Stimulated activated CD8-positive, alpha-beta memory T cell treated with anti-CD3 and anti-CD28 coated beads, Interleukin-15, amount 100 ng/mL, for 24 hours (primary cell): Measurements from ENCODE around the gene ZMYND15.

Experiments
- DNase-seq: peaks from one replicate; pipeline ENCODE4 v3.0.0-alpha.2; 2020; ENCODE audit warnings: low read depth

ZMYND15 gene

DNA sequence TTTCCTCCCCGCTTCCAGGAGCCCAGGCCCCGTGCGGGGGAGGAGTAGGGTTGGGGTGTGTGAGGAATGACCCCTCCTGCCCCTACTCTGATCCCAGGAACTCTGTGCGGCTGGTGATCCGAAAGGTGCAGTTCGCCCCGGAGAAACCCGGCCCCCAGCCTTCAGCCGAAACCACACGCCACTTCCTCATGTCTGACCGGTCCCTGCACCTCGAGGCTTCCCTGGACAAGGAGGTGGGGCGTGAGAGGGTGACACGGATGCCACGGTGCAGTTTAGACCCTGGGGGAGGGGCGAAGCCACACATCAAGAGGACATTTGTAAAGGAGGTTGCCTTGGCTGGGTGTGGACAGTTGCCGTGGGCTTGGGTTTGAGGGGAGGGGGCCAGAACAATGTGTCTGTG is 21.8 kb upstream of the ZMYND15 start:
- DNase-seq, result no peak

DNA sequence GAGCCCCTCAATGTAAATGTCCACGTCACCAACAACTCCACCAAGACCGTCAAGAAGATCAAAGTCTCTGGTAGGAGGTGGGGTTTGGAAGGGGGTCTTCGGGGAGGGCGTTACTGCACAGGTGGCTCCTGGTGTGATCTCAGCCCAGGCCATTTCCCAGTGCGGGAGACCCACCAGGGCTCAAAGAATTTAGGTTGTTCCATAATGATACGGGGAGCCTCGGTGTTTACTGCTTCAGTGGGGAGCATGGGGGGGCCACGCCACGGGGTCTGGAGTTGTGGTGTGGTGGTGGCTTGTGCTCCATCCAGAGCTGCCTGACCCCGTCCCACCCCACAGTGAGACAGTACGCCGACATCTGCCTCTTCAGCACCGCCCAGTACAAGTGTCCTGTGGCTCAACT is 21.4 kb upstream of the ZMYND15 start:
- DNase-seq, result no peak

DNA sequence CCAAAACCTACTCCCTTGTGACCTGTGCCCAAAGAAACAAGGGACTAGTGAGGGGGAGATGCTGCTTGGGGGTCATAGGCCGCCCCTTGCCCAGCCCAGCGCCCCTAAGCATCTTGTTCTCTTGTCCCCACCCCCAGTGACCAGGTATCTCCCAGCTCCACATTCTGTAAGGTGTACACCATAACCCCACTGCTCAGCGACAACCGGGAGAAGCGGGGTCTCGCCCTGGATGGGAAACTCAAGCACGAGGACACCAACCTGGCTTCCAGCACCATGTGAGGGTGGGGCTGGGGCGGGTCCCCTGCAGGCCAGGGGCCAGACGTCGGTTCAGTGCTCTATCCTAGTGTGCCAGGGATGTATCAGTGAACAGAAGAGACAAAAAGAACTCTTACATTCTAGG is 20.5 kb upstream of the ZMYND15 start:
- no peak for DNase-seq

DNA sequence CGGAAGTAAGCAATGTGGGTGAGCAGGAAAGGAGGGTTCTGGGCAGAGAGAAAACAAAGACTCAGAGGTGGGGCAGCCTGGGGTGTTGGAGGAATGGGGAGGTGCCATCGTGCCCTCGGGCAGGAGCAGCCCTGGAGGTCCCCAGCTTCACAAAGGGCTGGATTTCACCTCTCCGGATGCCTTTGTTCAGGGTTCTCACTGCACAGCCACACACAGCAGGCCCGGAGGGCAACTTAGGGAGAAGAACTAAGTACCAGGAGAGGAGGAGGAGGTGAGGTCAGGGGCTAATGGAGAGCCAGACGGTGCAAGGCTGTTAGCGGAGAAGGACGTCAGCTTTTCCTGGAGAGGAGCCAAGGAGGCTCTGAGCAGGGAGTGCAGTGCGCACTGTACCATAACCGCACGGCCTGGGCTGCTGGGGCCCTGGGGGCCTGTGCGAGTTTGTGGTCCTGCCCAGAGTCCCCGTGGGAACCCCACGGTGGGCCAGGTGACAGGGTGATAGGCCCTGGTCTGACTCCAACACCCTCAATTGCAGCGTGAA is 19.9 kb upstream of the ZMYND15 start:
- DNase-seq, result no peak

DNA sequence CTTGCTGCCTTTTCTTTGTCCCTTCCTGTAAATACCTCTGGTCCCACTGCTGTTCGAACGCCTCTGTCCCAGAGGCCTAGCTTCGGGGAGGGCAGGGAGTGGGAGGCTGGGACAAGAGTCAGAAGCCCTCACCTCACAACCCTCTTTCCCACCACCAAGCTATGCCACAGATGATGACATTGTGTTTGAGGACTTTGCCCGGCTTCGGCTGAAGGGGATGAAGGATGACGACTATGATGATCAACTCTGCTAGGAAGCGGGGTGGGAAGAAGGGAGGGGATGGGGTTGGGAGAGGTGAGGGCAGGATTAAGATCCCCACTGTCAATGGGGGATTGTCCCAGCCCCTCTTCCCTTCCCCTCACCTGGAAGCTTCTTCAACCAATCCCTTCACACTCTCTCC is 18.8 kb upstream of the ZMYND15 start:
- DNase-seq, result no peak

DNA sequence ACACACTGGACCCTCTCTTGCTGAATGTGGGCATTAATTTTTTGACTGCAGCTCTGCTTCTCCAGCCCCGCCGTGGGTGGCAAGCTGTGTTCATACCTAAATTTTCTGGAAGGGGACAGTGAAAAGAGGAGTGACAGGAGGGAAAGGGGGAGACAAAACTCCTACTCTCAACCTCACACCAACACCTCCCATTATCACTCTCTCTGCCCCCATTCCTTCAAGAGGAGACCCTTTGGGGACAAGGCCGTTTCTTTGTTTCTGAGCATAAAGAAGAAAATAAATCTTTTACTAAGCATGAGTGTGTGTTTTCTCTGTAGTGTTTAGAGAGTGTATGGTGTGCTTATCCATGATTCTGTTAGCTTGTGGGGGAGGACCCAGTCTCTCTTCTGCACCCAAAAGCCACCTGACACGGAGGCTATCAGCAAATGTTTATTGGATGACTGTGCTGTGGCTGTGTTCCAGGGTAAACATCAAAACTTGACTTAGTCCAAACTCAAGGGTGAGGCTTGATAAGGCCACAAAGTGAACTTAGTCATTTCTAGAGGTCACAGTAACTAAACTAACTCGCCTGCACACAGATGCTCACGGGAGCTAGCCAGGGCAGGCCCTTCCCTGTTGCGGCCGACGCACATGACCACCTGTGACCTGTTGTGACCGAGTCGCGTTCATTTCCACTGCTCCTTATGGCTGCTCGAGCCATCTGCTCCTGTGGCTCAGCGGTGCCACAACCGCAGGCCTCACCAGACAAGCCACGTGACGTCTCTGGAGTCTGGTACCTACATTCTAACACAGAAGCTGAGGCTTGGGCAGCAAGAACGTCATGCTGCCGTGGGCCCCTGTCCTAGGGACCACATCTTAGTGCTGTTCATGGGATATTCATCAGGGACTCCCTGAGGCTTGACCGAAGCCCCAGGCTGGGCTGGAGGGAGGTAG is 18.2 kb upstream of the ZMYND15 start:
- no peak for DNase-seq

DNA sequence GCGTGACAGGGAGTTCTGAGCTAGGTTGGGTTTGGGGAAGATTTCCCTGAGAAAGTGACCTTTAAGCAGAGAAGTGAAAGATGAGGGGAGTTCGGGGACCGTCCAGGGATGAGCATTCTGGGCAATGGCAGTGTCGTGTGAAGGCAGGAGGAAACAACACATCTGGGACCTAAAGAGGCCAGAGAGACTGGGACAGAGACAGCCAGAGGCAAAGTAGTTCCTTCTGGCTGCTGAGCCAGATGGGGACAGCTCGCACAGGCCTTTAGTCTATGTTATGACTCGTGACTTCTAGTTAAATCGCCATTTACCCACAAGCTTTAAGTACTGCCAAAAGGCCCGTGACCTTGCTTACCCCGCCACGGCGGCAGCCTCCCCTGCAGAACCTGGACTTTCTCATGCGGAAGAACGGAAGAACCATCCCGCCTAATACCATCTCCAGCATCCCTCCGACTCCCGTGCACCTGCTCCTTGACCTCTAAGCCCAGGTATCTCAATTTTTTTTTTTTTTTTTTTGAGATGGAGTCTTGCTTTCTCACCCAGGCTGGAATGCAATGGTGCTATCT is 16.9 kb upstream of the ZMYND15 start:
- no peak for DNase-seq

DNA sequence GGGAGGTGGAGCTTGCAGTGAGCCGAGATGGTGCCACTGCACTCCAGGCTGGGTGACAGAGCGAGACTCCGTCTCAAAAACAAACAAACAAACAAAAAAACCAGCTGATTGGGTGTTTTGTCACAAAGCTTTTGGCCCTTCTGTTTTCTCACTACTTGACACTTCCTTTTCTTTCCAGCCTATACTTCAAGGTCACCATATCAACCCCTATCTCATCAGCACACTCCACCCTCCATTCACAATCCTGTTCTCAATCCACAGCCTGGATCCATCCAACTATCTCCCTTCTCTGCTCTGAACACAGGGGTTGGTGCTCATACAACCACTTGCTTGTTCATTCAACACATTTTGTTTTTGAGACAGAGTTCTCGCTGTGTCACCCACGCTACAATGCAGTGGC is 15.0 kb upstream of the ZMYND15 start:
- DNase-seq, result no peak

DNA sequence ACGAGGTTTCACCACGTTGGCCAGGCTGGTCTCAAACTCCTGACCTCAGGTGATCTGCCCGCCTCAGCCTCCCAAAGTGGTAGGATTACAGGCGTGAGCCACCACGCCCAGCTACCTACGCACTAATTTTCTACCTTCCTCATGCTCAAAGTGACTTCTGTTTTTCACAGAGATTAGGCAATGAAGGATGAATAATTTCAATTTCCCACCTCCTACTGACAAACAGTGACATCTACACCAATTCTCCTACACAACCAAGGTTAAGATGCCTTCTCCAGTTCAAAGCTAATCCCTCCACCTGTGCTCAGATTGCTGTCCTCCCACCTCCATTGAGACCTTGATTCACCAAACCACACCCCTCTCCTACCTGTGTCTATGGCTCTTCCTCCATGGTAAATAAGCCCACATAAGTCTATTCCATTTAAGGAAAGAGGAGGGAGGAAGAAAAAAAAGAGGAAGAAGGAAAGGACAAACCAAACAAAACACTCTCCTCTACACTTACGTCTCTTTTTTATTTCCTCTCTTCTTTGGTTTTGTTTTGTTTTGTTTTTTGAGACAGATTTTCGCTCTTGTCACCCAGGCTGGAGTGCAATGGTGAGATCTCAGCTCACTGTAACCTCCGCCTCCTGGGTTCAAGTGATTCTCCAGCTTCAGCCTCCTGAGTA is 13.9 kb upstream of the ZMYND15 start:
- no peak for DNase-seq

DNA sequence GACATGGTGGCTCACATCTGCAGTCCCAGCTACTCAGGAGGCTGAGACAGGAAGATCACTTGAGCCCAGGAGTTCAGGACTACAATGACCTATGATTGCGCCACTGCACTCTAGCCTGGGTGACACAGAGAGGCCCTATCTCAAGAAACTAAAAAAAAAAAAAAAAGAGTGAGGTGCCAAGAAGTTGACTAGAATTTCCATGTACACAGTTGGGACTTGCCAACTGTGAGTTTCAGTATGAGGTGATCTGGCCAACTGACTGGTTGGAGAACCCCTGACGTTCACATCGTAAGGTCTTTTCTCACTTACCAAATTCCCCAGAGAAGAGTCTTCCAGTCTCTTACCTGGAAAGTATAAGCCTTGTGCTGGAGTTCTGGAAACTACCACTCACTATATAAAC is 11.5 kb upstream of the ZMYND15 start:
- no peak for DNase-seq

DNA sequence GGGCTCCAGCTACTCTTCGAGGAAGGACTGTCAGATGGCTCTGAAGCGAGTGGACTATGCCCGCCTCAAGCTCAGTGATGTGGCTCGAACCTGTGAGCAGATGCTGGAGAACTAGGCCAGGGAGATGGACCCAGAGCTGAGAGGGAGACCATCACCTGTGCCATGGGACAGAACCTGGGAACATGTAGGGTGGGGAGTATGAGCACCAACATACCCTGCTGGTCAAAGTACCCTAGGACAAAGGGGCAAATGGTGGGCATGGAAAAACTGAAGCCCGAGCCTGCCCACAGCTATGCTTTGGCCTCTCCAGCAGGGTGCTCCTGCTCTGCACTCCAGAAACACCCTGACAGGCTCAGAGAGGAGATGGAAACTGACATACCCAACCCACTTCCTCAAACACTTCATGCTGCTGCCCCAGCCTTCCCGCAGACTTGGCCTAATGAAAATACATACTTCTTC is 6.5 kb upstream of the ZMYND15 start:
- DNase-seq, result no peak

DNA sequence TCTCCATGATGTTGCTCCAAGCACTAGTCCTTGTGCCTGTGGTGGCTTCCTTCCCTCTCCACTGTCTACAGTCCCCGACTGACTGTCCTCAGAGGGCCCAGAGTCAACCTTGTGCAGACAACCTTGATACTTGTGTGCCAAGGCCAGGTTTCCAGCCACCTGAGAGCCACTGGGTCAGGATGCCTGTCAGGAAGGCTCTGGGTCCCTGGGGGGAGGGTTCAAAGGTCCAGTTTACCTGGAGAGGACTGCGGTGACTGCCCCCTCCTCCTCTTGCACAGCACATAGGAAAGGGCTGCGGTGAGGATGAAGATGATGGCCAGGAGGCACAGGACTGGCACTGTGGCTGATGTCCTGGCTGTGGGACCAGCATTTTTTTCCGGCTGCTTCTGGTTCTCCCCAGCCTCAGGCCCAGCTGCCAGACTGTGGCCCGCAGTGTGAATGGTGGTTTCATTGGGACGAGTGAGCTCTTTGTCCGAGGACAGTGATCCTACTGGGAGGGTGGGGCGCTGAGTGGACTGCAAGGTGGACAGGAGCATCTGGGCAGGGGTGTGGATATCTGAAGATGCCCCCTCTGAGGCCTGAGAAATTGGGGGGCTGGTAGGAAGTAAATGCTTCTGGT is 4.7 kb upstream of the ZMYND15 start:
- DNase-seq, result no peak

DNA sequence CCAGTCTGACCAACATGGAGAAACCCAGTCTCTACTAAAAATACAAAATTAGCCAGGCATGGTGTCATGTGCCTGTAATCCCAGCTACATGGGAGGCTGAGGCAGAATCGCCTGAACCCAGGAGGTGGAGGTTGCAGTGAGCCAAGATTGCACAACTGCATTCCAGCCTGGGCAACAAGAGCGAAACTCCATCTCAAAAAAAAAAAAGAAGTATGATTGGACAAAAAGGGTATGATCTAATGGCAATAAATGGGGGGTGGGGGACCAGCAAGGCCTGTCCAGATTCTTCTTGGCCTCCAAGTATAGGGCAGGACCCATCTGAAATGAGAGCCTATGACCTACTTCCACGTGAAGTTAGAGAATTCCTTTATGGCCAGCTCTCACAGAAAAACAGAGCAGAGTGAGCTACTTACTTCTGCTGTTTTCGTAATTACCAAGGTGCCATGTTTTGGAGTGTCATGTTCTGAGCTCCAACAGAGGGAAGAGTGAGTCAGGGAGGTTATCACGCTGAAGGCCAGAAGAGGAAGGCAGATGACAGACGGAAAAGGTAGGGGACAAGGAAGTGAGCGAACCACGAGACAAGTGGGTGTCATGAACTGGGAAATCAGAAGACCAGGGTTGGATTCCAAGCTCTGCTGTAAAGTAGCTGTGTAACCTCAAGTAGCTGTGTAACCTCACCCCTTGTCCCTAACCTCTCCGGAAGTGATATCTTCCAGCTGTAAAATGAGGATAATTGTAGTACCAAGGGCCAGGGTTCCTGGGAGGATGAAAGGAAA is 3.6 kb upstream of the ZMYND15 start:
- DNase-seq, result no peak

DNA sequence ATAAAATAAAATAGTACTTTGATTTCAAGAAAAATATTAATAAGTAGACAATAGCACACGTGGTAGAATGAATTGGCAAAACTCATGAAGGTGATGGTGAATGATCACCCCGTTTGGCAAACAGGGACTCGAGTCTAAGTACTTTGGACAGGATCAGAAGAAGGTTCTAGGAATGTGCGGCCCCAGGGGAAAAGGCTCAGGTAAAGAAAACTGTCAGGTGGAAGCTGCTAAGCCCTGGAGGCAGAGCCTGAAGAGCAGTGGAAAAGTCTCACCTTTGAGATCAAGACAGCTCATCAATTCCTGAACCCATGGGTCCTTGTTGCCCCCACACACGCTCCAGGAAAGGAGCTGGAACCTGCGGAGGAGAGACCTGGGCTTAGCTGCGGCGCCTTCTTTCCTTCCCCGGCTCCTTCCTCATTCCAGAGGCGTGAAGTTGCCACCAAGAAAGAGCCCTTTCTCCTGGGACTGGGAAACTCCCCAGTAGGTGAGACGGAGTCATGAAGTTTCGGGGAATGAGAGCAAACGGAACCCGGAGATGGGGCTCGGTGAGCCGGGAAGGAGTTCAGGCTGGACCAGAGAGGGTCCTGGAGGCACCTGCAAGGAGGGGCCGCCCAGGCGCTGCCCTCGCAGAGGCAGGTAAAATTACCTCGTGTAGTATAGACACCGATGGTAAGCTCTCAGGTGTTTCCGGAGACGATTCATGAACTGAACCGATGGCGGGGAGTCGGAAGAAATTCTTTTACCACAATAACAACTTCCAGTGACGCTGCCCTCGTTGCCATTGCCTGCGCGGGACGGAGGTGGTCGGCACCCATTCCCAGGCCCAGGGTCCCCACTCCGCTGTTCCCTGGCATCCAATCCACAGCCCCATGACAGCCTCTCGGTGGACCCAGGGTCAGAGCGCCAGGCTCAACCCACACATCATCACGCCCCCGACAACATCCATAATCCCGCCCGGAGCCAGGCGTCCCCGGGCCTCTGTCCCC is 1.2 kb upstream of the ZMYND15 start:
- DNase-seq, result no peak

DNA sequence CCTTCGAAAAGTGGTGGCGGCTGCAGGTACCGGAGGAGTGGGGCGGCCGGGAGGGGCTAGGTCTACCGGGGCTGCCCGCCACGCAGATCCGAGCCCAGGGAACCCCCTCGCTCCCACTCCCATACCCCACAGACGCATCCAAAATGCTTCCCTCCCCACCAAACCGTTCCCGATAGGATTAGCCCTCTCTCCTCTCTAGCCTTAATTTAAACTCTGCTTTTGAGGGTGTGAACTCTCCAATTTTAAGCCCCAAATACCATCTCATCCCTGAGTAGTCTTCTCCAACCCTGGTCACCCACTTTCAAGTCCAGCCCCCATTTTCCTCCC is 355 bp downstream of the ZMYND15 start:
- no peak for DNase-seq

DNA sequence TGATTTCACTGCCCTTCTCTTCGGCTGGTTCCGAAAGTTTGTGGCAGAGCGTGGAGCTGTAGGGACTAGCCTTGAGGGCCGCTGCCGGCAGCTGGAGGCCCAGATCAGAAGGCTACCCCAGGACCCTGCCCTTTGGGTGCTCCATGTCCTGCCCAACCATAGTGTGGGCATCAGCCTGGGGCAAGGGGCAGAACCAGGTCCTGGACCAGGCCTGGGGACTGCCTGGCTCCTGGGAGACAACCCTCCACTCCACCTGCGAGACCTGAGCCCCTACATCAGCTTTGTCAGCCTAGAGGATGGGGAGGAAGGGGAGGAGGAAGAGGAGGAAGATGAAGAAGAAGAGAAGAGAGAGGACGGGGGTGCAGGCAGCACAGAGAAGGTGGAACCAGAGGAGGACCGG is 951 bp downstream of the ZMYND15 start:
- DNase-seq, result no peak

DNA sequence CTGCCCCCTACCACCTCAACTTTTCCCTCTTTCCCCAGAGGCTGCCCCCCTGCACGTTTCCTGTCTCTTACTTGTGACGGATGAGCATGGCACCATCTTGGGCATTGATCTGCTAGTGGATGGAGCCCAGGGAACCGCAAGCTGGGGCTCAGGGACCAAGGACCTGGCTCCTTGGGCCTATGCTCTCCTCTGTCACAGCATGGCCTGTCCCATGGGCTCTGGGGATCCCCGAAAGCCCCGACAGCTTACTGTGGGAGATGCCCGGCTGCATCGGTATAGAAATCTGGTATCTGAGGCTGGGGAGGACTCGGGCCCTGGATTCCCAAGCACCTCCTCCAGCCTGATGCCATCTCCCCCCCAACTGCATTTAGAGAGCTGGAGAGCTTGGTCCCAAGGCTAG is 1.9 kb downstream of the ZMYND15 start:
- DNase-seq, result no peak

DNA sequence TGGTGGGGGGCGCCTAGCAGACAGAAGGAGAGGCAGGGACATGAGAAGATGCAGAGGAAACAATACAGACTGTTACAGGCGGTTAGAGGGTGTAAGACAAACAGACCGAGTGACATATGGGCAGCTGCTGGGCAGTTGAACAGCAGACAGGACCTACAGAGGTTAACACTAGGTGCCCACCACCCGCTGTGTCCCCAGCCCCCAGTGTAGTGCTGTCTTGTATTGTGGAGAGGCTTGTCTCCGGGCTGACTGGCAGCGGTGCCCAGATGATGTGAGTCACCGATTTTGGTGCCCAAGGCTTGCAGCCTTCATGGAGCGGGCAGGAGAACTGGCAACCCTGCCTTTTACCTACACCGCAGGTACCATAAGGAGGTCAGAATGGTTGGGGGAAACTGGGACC is 2.5 kb downstream of the ZMYND15 start:
- no peak for DNase-seq

DNA sequence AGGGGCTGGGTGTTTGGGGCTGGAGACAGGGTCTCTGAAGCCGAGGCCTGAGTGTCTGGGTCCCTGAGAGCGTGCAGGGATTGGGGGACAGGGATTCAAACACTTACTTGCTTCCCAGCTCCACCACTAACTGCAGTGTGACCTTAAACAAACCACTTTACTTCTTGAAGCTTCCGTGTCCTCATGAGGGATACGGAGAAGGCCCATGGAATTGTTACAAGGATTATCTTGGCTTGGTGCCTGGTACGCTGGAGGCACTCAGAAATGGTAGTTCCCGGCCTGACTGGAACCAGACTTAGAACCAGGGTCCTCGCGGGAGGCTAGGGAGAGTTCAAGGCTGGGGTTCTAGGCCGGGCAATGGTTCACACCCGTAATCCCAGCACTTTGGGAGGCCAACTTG is 3.0 kb downstream of the ZMYND15 start:
- DNase-seq, result no peak

DNA sequence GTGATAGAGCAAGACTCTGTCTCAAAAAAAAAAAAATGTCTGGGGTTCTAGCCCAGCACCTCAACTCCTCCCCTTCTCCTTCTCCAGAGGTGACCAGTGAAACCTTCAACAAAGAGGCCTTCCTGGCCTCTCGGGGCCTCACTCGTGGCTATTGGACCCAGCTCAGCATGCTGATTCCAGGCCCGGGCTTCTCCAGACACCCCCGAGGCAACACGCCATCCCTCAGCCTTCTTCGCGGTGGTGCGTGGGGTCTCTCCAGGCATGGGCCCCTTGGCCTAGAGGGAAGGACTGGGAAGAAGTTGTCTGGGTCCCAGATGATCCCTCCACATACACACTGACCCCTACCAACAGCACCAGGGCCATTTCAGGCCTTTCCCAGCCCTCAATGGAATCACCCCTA is 3.6 kb downstream of the ZMYND15 start:
- no peak for DNase-seq

DNA sequence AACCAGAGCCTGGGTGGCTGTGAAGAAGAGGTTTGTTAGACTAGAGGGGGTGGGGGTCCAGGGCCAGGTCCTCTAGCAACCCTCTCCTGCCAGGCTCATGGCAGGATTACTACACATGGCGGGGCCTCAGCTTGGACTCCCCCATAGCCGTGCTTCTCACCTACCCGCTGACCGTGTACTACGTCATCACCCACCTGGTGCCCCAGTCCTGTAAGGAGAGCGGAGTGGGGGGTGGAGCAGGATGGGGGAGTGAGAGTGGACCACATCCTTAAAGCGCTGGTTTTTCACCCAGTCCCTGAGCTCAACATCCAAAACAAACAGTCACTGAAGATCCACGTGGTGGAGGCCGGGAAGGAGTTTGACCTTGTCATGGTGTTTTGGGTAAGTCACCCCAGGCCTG is 4.3 kb downstream of the ZMYND15 start:
- DNase-seq, result no peak
